ENCODE data around the gene HAGHL. TPM values are rescaled to one million over a fixed set of nuclear protein-coding genes. Genes with fewer than 3 reads are reported as not detected.
"Not testable (repeated sequence)": the region's sequence is repeated elsewhere in the genome, so short reads cannot be mapped to it uniquely, and the experiment has no call there.

HAGHL gene
- total and polyA plus RNA-seq, 4 donors, result 4.1 to 26.7 (median 13.1) TPM

DNA sequence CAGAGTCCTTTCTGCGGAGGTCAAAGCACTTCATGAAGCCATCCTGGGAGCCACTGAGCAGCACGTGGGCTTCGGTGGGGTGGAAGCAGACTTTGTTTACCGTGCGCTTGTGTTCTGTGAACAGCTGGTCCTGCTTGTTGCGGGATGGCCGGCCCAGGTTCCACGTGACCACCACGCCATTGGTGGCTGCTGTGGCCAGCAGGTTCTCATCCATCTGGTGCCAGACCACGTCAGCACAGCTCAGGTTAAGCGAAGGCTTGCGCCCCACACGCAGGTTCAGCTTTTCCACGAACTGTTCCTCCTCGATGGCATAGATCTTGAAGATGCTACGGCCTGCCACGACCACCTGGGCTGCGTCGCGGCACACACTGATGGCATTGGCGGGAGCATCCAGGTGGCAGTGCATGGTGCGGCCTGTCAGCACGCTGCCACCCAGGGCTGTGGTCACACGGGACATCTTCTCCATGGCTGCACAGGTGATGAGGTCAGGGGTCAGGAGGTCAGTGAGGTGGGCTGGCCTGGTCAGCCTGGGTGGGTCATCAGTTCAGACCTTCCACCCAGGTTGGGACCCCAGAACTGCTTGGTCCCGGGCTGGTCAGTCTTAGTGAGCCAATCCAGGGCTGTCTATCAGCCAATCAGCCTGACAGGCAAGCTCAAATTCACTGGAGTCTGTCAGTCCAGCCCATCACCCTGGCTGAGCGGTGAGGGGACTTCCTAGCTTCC is 37.6 kb upstream of the HAGHL start:
- TF ChIP-seq, protein P1, sequence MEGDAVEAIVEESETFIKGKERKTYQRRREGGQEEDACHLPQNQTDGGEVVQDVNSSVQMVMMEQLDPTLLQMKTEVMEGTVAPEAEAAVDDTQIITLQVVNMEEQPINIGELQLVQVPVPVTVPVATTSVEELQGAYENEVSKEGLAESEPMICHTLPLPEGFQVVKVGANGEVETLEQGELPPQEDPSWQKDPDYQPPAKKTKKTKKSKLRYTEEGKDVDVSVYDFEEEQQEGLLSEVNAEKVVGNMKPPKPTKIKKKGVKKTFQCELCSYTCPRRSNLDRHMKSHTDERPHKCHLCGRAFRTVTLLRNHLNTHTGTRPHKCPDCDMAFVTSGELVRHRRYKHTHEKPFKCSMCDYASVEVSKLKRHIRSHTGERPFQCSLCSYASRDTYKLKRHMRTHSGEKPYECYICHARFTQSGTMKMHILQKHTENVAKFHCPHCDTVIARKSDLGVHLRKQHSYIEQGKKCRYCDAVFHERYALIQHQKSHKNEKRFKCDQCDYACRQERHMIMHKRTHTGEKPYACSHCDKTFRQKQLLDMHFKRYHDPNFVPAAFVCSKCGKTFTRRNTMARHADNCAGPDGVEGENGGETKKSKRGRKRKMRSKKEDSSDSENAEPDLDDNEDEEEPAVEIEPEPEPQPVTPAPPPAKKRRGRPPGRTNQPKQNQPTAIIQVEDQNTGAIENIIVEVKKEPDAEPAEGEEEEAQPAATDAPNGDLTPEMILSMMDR (IDR thresholded peaks at IDR 0.05; ENCODE audit: control extremely low read depth, extremely low read depth), result no peak
- WGBS, 2 donors, result 84 to 86% methylated on average over 26 of the region's 26 CpGs
- ATAC-seq (ENCODE audit: insufficient read depth, low FRiP score) (no peak), DNase-seq (no peak)
- Histone ChIP-seq H3K27ac (ENCODE audit: low read depth in 1 of 2, low read length in 1 of 2) (peak overlapping the region; percentile 84 to 91), H3K27me3 (ENCODE audit: control insufficient read depth in 3 of 3, insufficient read depth in 3 of 3, low read length in 2 of 3) (peaks cover 0 to 22% (median 13%) of the 10 kb centered on the region in 3 donors), H3K4me3 (peak overlapping the region; percentile 87), H3K4me1 (ENCODE audit: control insufficient read depth in 5 of 5, insufficient read depth in 5 of 5, low read length in 5 of 5) (peaks cover 5 to 25% (median 10%) of the 10 kb centered on the region in 5 donors), H3K9ac (ENCODE audit: insufficient read depth in 1 of 2, low read length in 2 of 2) (peak overlapping the region in 1 of 2 donors; percentile 56), H3K9me3 (ENCODE audit: control insufficient read depth in 4 of 4, insufficient read depth in 3 of 4, low read length in 3 of 4) (peaks cover 0 to 2% (median 0%) of the 10 kb centered on the region in 4 donors), H3K36me3 (ENCODE audit: control insufficient read depth in 4 of 4, insufficient read depth in 4 of 4, low read length in 4 of 4) (peaks cover 0 to 16% (median 8%) of the 10 kb centered on the region in 4 donors)

DNA sequence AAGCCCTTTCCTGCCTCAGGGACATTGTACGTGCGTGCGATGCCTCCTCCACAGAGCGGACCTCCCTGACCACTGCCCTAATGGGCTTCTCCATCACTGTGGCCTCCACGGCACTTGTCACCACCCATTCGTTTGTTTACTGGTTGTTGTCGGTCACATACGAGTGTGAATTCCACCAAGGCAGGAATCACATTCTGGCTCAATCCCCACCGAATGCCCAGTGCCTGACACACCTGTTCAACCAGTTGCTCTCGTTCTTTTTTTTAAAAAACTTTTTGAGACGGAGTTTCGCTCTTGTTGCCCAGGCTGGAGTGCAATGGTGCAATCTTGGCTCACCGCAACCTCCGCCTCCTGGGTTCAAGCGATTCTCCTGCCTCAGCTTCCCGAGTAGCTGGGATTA is 35.7 kb upstream of the HAGHL start:
- H3K27me3 ChIP-seq (ENCODE audit: control insufficient read depth in 3 of 3, insufficient read depth in 3 of 3, low read length in 2 of 3), result peaks cover 0 to 33% (median 25%) of the 10 kb centered on the region in 3 donors
- not testable (repeated sequence) for H3K9ac ChIP-seq (ENCODE audit: insufficient read depth in 1 of 2, low read length in 2 of 2); DNase-seq; H3K9me3 ChIP-seq (ENCODE audit: control insufficient read depth in 4 of 4, insufficient read depth in 3 of 4, low read length in 3 of 4); ATAC-seq (ENCODE audit: insufficient read depth, low FRiP score); H3K27ac ChIP-seq (ENCODE audit: low read depth in 1 of 2, low read length in 1 of 2); H3K4me3 ChIP-seq
- 77 to 86% methylated on average over 16 of the region's 16 CpGs for WGBS, 2 donors
- H3K36me3 ChIP-seq (ENCODE audit: control insufficient read depth in 4 of 4, insufficient read depth in 4 of 4, low read length in 4 of 4), result peaks cover 0 to 11% (median 6%) of the 10 kb centered on the region in 4 donors
- H3K4me1 ChIP-seq (ENCODE audit: control insufficient read depth in 5 of 5, insufficient read depth in 5 of 5, low read length in 5 of 5), result peaks cover 0 to 29% (median 12%) of the 10 kb centered on the region in 5 donors

DNA sequence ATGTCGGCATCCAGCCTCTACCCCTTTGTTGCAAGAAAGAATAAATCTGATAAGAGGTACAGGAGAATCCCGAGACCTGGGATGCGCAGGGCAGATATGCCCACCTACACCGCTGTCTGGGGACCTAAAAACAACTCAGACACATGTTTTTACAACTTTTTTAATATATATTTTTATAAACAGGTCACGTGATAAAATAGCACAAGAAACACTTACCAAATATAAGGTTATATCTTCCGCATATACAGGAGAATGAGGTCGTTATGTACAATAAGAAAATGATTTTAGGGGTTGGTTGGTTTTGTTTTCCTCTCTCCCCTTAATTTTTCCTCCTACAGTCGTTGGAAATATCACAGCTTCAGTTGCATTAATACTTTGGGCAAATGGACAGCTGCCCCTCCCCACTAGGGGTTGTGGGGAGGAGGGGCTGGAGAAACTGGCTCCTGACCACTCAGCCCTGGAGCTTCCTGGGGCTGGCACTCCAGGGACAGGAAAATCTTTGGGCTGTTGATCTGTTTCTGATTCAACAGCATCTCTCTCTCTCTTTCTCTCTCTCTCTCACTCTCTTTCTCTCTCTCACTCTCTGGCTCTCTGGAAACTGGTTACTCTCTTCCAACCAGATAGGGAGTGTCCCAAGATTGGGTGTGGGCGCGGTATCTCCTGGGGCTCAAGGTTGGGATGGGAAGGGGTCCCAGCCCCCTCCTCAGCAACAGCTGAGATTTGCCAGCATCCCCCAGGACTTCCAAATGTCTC is 34.4 kb upstream of the HAGHL start:
- H3K27ac ChIP-seq (ENCODE audit: low read depth in 1 of 2, low read length in 1 of 2), result no peak overlapping the region
- no peak overlapping the region for H3K4me3 ChIP-seq
- no peak for ATAC-seq (ENCODE audit: insufficient read depth, low FRiP score)
- TF ChIP-seq, protein P1 (IDR thresholded peaks at IDR 0.05; ENCODE audit: control extremely low read depth, extremely low read depth), result no peak
- no peak overlapping the region for H3K9ac ChIP-seq (ENCODE audit: insufficient read depth in 1 of 2, low read length in 2 of 2)
- H3K4me1 ChIP-seq (ENCODE audit: control insufficient read depth in 5 of 5, insufficient read depth in 5 of 5, low read length in 5 of 5), result peaks cover 0 to 29% (median 12%) of the 10 kb centered on the region in 5 donors
- WGBS, 2 donors, result 70% methylated on average over 10 of the region's 10 CpGs
- H3K9me3 ChIP-seq (ENCODE audit: control insufficient read depth in 4 of 4, insufficient read depth in 3 of 4, low read length in 3 of 4), result peaks cover 0 to 8% (median 0%) of the 10 kb centered on the region in 4 donors
- no peak for DNase-seq
- peaks cover 0 to 3% (median 1%) of the 10 kb centered on the region in 4 donors for H3K36me3 ChIP-seq (ENCODE audit: control insufficient read depth in 4 of 4, insufficient read depth in 4 of 4, low read length in 4 of 4)
- peaks cover 0 to 35% (median 25%) of the 10 kb centered on the region in 3 donors for H3K27me3 ChIP-seq (ENCODE audit: control insufficient read depth in 3 of 3, insufficient read depth in 3 of 3, low read length in 2 of 3)

DNA sequence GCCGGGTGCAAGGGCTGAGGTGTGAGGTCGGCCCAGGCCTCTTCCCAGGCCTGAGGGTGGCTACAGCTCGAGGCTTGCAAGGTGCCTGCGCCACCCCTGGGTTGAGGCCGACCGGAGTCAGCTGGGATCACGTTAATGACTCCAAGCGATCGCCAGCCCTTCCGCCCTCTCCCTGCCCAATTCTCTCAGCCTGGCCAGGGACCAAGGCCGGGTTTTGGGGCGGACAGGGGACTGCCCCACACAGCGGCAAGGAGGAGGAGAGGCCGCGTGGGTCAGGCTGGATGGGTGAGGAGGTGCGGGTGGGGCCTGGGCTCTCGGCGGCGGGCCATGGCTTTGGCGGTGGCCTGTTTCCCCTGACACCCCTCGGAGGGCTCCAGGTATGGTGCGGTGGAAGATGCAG is 33.5 kb upstream of the HAGHL start:
- H3K4me1 ChIP-seq (ENCODE audit: control insufficient read depth in 5 of 5, insufficient read depth in 5 of 5, low read length in 5 of 5), result peaks cover 0 to 29% (median 12%) of the 10 kb centered on the region in 5 donors
- ATAC-seq (ENCODE audit: insufficient read depth, low FRiP score), result no peak
- H3K27ac ChIP-seq (ENCODE audit: low read depth in 1 of 2, low read length in 1 of 2), result no peak overlapping the region
- no peak overlapping the region for H3K9ac ChIP-seq (ENCODE audit: insufficient read depth in 1 of 2, low read length in 2 of 2)
- H3K36me3 ChIP-seq (ENCODE audit: control insufficient read depth in 4 of 4, insufficient read depth in 4 of 4, low read length in 4 of 4), result peaks cover 0 to 2% (median 0%) of the 10 kb centered on the region in 4 donors
- 43 to 45% methylated on average over 22 of the region's 22 CpGs for WGBS, 2 donors
- DNase-seq, result no peak
- H3K4me3 ChIP-seq, result no peak overlapping the region
- peaks cover 0 to 8% (median 0%) of the 10 kb centered on the region in 4 donors for H3K9me3 ChIP-seq (ENCODE audit: control insufficient read depth in 4 of 4, insufficient read depth in 3 of 4, low read length in 3 of 4)
- H3K27me3 ChIP-seq (ENCODE audit: control insufficient read depth in 3 of 3, insufficient read depth in 3 of 3, low read length in 2 of 3), result peaks cover 0 to 35% (median 25%) of the 10 kb centered on the region in 3 donors
- TF ChIP-seq, protein P1 (IDR thresholded peaks at IDR 0.05; ENCODE audit: control extremely low read depth, extremely low read depth), result no peak

All from lung (tissue), 12 donors.